Left kidney (tissue), 2 donors: ENCODE measurements around the gene NDUFA11. TPM values are rescaled to one million over a fixed set of nuclear protein-coding genes. Genes with fewer than 3 reads are reported as not detected.

Source experiments
- DNase-seq: peaks from one replicate; pipeline ENCODE4 v3.0.0-alpha.2; 2013
- polyA plus RNA-seq: library from polyadenylated mRNA; unstranded; fragments of 120-200 nt; gene quantifications from one replicate; pipeline ENCODE4 v1.2.1, GENCODE V29; 2013; ENCODE audit not compliant: insufficient read length

Gene NDUFA11
- polyA plus RNA-seq, 1 donor, result 120 TPM

DNA sequence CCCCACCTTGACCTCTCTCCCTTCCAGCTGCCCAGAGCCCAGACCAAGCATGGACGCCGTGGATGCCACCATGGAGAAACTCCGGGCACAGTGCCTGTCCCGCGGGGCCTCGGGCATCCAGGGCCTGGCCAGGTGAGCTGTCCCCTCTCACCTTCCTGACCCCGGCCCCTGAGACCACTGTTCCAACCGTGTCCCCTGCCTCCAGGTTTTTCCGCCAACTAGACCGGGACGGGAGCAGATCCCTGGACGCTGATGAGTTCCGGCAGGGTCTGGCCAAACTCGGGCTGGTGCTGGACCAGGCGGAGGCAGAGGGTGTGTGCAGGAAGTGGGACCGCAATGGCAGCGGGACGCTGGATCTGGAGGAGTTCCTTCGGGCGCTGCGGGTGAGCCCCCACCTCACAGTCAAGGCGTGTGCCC is 10.8 kb upstream of the NDUFA11 start:
- DNase-seq, result no peak

DNA sequence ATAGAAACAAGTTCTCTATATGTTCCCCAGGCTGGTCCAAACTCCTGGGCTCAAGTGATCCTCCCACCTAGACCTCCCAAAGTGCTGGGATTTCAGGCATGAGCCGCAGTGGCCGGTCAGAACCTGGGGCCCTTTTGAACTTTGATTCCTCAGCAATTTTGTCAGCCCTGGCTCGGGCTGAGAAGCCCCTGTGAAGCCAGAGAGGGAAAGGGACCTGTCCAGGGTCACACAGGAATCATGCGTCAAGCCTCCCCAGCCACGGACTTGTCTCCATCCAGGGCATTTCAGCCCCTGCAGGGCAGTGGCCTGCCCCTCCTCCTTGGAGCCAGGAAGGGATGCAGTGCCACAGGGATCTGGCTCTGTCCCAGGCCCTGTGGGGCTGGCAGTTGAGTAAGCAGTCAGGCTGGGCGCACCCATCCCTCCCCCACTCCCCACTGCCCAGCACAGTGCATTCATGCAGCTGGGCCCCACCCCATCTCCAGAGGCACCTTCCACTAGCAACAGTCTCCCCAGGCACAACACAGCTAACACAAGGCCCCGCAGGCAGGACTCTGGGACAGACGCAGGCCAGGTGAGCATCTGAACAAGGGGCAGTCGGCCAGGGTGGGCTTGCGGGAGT is 10.3 kb upstream of the NDUFA11 start, which contains the start of gene CAPS:
Gene CAPS (plus strand): TSS at position 516 of the 619 bp plus-strand sequence. CDS start 153 bp downstream, outside the sequence.
- no peak for DNase-seq

DNA sequence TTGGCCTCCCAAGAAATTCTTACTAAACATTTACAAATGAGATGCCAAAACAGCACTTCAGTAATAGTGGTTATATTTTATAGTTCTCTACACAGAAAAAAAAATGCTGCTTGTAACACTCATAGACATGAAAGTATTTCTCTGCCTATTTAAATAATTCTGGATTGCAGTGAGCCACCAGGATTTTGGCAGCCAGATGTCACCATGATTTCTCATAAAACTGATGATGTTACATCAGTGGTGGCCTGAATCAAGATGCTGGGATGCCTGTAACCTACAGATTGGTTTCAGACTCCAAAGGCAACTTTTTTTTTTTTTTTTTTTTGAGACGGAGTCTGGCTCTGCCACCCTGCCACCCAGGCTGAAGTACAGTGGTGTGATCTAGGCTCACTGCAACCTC is 7.8 kb upstream of the NDUFA11 start:
- DNase-seq, result no peak

DNA sequence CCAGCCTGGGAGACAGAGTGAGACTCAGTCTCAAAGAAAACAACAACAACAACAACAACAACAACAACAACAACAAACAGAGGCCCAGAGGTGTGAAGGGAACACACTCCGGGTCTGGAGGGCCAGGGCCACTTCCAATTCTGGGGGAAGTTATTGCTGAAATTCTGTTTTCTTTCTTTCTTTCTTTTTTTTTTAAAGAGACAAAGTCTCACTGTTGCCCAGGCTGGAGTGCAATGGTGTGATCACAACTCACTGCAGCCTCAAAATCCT is 7.0 kb upstream of the NDUFA11 start:
- no peak for DNase-seq

DNA sequence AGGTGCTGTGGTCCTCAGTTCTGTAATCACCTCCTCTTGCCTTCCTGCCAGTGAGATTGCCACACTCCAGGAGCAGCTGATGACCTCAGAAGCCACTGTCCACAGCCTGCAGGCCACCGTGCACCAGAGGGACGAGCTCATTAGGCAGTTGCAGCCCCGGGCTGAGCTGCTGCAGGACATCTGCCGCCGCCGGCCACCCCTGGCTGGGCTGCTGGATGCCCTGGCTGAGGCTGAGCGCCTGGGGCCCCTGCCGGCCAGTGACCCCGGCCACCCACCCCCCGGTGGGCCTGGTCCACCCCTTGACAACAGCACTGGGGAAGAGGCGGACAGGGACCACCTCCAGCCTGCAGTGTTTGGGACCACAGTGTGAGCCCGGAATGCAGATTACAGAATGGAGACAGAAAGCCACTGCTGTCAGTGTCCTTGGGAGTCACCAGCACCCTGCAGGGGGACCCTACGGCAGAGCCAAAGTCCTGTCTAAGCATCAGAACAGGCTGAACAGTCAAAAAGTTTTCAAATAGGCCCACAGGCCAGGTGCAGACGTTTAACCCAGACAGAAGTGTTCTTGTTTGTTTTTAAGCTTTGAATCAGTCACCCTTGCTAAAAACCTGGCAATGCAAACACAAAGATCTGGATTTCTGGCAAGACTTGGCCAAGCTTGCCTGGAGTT is 5.3 kb upstream of the NDUFA11 start:
- DNase-seq, result no peak

DNA sequence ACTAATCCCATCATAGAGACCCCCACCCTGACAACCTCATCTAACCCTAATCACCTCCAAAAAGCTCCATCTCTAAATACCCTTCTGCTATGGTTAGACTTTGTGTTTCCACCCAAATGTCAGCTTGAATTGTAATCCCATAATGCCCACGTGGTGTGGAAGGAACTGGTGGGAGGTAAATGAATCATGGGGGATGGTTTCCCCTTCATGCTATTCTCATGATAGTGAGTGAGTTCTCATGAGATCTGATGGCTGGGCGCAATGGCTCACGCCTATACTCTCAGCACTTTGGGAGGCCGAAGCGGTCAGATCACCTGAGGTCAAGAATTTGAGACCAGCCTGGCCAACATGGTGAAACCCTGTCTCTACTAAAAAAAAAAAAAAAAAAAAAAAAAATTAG is 3.7 kb upstream of the NDUFA11 start:
- DNase-seq, result no peak

DNA sequence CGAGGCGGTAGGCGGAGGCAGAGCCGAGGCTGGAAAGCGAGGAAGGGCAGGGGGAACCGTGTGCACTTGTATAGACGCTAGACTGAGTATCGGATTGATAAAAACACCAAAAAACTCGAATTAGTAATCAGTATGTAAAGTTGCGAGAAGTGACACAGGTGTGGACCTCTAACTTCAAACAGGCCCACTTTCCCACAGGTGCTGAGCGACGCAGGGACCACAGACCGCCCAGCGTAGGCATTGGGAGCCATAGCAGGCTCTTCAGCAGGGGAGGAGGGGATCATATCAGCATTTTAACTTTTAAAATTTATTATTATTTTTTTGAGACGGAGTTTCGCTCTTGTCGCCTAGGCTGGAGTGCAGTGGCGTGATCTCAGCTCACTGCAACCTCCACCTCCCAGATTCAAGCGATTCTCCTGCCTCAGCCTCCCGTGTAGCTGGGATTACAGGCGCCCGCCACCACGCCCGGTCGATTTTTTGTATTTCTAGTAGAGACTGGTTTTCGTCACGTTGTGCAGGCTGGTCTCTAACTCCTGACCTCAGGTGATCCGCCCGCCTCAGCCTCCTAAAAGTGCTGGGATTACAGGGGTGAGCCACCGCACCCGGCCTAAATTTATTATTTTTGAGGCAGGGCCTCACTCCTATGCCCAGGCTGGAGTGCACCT is 1.7 kb upstream of the NDUFA11 start:
- no peak for DNase-seq

DNA sequence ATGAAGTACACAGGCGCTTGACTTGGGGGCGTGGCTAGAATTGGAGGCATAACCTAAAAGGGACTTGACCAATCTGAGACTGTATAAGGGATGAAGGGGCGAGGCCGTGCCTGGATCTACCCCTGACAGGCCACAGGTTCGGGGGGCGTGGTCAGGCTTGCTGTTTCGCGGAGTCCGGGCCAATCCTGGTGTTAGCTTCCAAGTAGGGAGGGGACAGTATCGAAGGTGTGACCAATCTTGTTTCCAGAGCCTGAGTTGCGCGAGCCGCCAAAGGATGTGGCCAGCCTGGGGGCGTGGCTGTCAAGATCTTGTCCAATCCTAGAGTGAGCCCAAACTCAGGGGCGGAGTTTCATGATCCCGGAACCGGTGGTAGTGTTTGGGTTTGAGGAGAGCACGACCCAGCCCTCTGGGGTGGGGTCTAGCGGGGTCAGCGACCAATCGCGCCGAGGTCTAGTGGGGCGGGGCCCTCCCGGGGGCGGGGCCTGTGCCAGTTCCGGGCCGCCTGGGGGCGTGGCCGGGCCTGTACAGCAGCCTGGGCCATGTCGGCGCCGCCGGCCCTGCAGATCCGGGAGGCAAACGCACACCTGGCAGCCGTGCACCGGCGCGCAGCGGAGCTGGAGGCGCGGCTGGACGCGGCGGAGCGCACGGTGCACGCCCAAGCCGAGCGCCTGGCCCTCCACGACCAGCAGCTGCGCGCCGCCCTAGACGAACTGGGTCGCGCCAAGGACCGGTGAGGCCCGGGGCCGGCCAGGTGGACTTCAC is 943 bp upstream of the NDUFA11 start, which contains the start of gene VMAC:
Gene VMAC (plus strand): TSS at position 521 of the 762 bp plus-strand sequence. CDS start 19 bp downstream, at position 540.
- DNase-seq, result peak; percentile 100

DNA sequence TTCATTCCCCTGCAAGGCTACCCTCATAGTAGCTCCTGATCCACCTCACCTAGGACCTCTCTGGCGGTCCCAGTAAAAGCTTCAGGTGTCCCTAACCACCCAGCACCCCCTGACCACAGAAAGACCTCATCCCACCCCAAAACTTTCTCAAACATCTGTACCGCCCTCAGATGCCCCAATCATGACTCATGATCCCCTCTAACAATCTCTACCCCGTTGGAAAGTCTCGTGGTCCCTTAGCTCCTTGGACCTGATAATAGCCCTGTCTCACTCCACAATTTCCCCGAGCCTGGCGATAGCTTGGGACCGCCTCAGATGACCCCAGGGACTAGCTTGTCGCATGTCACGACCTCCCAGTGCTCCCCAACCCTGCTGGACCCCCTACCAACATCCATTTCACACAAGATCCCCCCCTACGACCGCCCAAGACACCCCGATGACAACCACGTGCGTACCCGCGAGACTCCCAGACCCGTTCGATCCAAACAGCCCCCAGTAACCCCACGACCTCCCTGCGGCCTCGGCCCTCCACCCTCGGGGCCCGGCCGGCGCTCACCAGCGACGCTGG is 450 bp downstream of the NDUFA11 start:
- no peak for DNase-seq

DNA sequence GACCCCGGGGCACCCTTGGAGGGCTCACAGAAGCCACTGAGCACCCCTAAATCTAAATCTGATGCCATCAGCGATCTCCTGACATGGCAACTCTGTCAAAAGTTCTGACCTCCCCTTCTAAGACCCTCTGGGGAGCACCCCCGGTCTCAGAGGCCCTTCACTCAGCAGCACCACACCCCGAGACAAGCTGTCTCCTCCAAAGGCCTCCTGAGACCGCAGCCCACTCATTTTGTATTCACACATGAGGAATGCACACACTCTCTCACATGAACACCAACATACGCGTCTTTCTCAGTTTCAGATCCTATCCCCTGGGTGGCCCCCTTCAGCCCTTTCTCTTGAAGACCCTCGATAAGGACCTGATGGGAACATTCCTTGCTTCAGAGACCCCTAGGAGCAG is 2.6 kb downstream of the NDUFA11 start:
- DNase-seq, result no peak

DNA sequence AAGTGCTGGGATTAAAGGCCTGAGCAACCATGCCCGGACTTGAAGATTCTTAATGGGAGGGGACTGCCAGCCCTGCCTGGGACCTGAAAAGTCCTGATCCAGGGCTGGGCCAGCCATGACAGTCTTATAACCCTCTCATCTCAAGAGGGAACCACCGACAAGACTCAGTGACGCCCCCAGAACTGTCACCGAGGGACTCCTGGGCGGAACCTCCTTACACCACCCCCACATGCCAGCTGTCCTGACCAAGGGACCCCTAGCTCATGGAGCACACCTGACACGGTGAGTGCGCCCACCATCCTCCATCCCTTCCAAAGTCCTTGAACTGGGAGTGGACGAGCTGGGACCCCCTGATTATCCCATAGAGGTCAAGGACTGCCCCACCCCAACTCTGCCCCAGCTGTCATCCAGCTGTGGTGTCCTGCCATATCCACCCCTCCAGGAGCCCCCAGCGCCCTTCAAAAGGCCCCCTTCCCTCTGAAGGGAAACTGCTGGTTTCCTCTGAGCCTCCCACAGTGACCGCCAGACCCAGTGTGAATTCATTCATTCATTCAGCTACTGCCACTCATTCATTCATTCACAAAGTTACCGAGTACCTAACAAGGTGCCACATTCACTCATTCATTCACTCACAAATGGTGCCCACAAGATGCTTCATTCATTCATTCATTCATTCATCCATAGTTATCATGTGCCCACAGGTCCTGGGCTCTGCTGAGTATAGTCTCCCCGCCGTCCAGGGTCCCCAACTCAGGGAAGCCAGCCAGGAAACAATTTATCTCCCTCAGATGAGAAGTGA is 3.7 kb downstream of the NDUFA11 start:
- DNase-seq, result no peak

DNA sequence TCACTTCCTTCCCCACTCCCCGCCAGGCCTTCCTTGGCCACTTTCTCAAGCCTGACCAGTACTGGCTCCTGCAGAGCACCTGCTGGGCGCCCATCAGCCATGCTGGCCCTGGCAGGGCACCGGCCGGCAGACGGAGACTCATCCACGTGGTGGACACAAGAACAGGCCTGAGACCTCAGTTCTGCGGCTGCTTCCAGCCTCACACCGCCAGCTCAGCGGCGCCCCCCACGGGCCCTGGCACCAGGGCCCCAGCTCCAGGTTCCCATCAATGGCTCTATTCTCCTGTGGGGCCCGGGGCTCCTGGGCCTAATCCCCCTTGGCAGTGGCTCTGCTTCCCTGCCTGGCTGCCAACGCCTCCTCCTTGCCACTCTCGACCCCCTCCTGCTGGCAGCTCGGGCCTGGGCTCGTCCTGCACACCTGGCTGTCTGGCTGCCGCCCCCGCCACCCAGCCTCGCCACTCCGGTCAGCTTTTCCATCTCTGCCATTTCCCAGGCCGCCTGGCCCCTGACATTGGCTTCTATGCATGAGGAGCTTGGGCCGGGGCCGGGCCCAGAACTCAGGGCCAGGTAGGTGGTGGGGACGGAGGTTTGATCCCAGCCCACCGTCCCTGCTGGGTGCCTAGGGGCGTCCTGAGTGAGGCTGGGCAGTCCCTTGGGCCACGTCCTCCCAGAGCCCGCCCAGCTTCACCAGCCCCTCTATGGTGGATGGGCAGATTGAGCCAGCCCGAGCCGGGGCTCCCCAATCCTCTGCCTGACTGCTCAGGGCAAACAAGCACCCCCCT is 6.2 kb downstream of the NDUFA11 start:
- no peak for DNase-seq

DNA sequence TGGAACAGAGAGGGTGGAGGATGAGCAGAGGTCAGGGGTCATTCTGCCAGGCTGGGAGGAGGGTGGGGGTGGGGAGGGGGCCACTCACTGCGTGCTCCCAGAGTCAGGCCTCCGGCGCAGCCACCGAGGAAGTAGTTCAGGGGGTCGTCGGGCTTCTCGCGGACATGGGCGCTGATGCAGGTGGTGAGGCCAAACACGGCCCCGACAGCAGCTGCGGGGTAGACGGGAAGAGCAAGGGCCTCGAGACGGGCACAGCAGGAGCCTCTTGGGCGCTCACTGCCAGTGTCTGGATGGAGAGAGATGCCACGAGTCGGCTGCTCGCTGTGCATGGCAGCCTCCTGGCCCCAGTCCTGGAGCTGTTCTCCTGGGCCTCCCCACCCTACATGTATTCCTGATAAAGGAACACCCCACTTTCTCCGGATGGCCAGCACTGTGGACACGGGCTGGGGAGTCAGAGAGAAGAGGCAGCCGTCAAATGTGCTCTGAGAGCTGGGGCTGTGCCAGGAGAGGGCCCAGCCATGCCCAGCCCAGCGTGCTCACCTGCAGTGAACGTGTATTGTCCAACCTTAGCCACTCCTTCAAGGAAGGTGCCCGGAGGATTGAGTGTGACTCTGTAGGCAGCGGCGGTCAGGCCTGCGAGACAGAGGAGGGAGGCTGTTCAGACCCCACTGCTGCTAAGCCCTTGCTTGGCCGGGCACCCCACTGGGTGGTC is 7.1 kb downstream of the NDUFA11 start:
- no peak for DNase-seq

DNA sequence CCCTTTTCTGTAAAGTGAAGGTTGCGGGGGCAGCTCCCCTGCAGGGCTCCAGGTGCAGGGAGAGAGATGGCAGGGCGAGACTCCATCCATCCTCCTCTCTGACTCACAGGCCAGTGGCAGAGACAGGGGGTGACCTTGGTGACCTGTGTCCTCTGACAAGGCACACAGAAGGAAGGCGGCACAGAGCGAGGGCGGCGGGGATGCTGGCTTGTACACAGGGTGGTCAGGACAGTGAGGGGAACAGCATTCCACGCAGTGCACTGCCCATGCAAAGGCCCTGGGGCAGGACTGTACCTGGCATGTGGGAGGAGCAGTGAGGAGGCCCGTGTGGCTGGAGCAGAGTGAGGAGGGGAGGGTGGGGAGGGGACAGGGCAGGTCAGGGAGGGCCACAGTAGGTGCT is 7.7 kb downstream of the NDUFA11 start:
- no peak for DNase-seq

DNA sequence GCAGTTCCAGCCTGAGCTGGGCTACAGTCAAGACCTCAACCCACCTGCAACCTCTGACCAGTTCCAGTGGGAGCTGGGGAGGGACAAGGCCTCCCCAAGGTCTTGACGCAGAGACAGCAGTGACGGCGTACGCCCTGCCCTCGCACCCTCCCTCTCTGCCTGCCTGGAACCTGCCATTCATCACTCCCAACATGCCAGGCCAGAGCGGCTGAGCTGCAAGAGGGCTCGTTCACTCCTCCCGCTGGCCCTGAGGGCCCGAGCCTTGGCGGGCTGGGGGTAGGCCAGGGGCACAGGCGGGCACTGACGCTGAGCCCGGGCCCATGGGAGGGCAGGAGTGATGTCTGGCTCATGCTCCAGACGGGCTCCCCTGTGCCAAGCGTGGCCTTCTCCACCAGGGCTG is 8.2 kb downstream of the NDUFA11 start:
- no peak for DNase-seq

DNA sequence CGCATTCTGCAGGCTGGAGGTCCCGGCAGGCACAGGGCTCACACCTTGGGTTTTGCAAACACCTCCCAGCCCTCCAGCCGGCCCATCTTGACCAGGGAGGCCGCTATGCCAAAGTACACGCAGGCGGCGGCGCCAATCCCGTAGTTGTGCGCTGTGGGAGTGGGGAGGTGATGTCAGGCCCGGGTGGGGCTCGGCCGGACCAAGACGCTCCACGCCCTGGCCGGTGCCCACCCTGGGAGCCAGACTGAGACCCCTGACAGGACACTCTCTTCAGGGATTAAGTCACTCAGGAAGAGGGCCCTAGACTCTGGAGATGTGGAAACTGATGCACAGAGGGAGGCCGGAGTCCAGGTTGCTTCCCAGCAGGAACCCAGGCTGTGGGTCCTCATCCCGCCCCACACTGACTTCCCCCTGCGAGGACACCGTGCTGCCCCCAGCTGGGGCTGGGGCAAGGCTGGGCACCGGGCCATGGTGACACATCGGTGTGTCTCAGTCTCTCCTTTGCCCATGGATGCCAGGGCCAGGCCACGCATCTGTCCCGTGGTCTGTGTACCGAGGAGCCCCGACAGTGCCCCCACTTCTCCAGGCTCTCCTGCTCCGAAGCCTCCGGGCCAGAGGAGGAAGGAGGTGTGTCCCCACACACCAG is 8.8 kb downstream of the NDUFA11 start:
- no peak for DNase-seq

DNA sequence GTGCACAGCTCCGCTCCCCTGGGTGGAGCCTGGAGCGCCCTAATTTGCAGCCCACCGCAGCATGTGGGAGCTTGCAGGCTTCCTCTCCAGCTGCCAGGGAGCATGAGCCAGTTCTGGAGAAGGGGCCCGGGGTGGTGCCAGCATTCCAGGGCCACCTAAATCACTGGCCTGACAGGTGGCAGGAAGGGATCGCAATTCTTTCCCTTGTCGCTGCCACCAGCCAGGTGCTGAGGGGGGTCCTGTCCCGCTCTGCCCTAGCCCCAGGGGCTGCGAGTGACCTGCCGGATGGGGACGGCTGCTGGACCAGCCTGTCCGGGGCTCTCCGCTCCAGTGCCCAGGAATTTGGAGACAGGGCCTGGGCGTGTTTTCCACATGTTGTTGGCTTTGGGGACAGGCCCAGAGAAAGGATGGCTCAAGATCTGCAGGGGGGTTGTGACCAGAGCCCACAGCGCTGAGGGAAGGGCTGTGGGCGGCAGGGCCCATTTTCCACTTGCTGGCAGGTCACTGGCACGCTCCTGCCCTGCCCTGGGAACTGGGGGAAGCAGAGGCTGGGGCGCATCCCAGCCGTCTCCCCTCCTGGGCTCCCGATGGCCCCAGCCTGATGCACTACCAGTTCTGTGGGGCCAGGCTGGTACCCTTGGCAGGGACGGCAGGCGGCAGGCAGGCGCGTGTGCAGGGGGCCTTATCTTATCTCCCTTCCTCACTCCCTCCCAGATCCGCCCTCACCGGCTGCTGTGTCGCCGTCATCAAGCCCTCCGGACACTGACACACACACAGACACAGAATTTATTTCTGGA is 9.5 kb downstream of the NDUFA11 start:
- DNase-seq, result no peak

DNA sequence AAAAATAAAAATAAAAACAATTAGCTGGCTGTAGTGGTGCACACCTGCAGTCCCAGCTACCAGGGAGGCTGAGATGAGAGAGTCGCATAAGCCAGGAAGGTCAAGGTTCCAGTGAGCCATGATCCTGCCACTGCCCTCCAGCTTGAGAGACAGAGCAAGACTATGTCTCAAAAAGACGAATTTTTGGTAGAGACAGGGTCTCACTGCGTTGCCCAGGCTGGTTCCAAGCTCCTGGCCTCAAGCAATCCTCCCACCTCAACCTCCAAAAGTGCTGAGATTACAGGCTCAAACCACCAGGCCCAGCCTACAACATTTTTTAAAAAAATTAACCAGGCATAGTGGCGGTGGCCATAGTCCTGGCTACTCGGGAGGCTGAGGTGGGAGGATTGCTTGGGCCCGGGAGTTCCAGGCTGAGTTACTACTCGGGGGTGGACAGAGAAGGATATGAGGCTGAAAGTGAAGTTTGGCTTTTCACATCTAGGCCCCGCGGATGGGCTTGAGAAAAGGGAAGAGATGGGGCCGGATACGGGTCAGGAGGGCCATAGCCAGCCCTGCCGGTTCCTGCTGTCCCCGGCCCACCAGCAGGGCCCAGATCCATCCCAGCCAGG is 10.2 kb downstream of the NDUFA11 start:
- DNase-seq, result no peak
